ENCODE results near the gene SPATA13.
A peak's percentile ranks its signal among the peaks of the same experiment; 100 is the strongest.

SPATA13 gene

GRCh38 chr13:24282256-24282655 lies 121.7 kb downstream of the SPATA13 start:
- H2BK5ac ChIP-seq (ENCODE audit: low read depth, low read length, poor library complexity), result no peak overlapping the region

GRCh38 chr13:24284889-24285565 lies 124.5 kb downstream of the SPATA13 start:
- Histone ChIP-seq H3K4me2 (ENCODE audit: low read length) (no peak overlapping the region), H3K9ac (ENCODE audit: low read length) (no peak overlapping the region), H3K14ac (ENCODE audit: low read length) (no peak overlapping the region), H3K27me3 (ENCODE audit: insufficient read depth, low read length) (no peaks in the 10 kb centered on the region), H4K12ac (ENCODE audit: low read depth, low read length) (no peak overlapping the region), H2BK12ac (ENCODE audit: low read length) (no peak overlapping the region), H3K79me2 (ENCODE audit: control insufficient read depth, insufficient read depth, low read length, poor library complexity) (no peaks in the 10 kb centered on the region), H4K8ac (ENCODE audit: low read depth, low read length) (no peak overlapping the region), H2AFZ (ENCODE audit: insufficient read depth, low read length, poor library complexity) (no peak overlapping the region), H4K91ac (ENCODE audit: low read depth, low read length) (no peak overlapping the region), H3K36me3 (ENCODE audit: control insufficient read depth in 1 of 2, insufficient read depth in 2 of 2, low read length in 2 of 2) (no peaks in the 10 kb centered on the region), H2AK5ac (ENCODE audit: low read length) (no peak overlapping the region), H2BK120ac (ENCODE audit: insufficient read depth, low read length, poor library complexity) (no peak overlapping the region), H3K4ac (ENCODE audit: low read depth, low read length) (no peak overlapping the region), H3K79me1 (ENCODE audit: low read length) (no peaks in the 10 kb centered on the region), H3K18ac (ENCODE audit: low read length) (no peak overlapping the region), H3K27ac (ENCODE audit: low read depth, low read length) (no peak overlapping the region), H3K4me1 (ENCODE audit: control insufficient read depth in 1 of 2, insufficient read depth in 2 of 2, low read length in 2 of 2) (no peaks in the 10 kb centered on the region), H3K4me3 (ENCODE audit: low read depth, low read length) (no peak overlapping the region), H3K23ac (ENCODE audit: low read length) (no peak overlapping the region), H2BK5ac (ENCODE audit: low read depth, low read length, poor library complexity) (no peak overlapping the region), H3K9me3 (ENCODE audit: insufficient read depth, low read depth, low read length) (peaks cover 4% of the 10 kb centered on the region)
- no CpG with 5 or more reads among the region's 10 CpGs for WGBS (ENCODE audit: extremely low coverage, insufficient coverage, insufficient read length)
- peak in 1 of 2 donors; percentile 55 for DNase-seq

More at GRCh38 chr13:24282256-24282655, 121.7 kb downstream of the SPATA13 start:
- H3K4me2 ChIP-seq (ENCODE audit: low read length), result no peak overlapping the region
- no peak overlapping the region for H2BK120ac ChIP-seq (ENCODE audit: insufficient read depth, low read length, poor library complexity)
- H3K23ac ChIP-seq (ENCODE audit: low read length), result no peak overlapping the region
- no peak overlapping the region for H2AFZ ChIP-seq (ENCODE audit: insufficient read depth, low read length, poor library complexity)
- H3K9me3 ChIP-seq (ENCODE audit: insufficient read depth, low read depth, low read length), result peaks cover 4% of the 10 kb centered on the region
- no peaks in the 10 kb centered on the region for H3K27me3 ChIP-seq (ENCODE audit: insufficient read depth, low read length)
- no peak overlapping the region for H3K4me3 ChIP-seq (ENCODE audit: low read depth, low read length)
- H3K9ac ChIP-seq (ENCODE audit: low read length), result no peak overlapping the region
- H3K4me1 ChIP-seq (ENCODE audit: control insufficient read depth in 1 of 2, insufficient read depth in 2 of 2, low read length in 2 of 2), result no peaks in the 10 kb centered on the region
- no peak overlapping the region for H4K8ac ChIP-seq (ENCODE audit: low read depth, low read length)
- no peak overlapping the region for H3K27ac ChIP-seq (ENCODE audit: low read depth, low read length)
- H3K79me2 ChIP-seq (ENCODE audit: control insufficient read depth, insufficient read depth, low read length, poor library complexity), result no peaks in the 10 kb centered on the region
- no peak overlapping the region for H4K12ac ChIP-seq (ENCODE audit: low read depth, low read length)
- H3K4ac ChIP-seq (ENCODE audit: low read depth, low read length), result no peak overlapping the region
- no peak overlapping the region for H3K14ac ChIP-seq (ENCODE audit: low read length)
- H4K91ac ChIP-seq (ENCODE audit: low read depth, low read length), result no peak overlapping the region
- no peak overlapping the region for H3K18ac ChIP-seq (ENCODE audit: low read length)
- H3K36me3 ChIP-seq (ENCODE audit: control insufficient read depth in 1 of 2, insufficient read depth in 2 of 2, low read length in 2 of 2), result no peaks in the 10 kb centered on the region
- no peak for DNase-seq
- H3K79me1 ChIP-seq (ENCODE audit: low read length), result no peaks in the 10 kb centered on the region
- WGBS (ENCODE audit: extremely low coverage, insufficient coverage, insufficient read length), result no CpG with 5 or more reads among the region's 4 CpGs
- no peak overlapping the region for H2BK12ac ChIP-seq (ENCODE audit: low read length)
- no peak overlapping the region for H2AK5ac ChIP-seq (ENCODE audit: low read length)

GRCh38 chr13:24286624-24287023 lies 126.1 kb downstream of the SPATA13 start:
- H3K9me3 ChIP-seq (ENCODE audit: insufficient read depth, low read depth, low read length), result peaks cover 1% of the 10 kb centered on the region
- no peaks in the 10 kb centered on the region for H3K36me3 ChIP-seq (ENCODE audit: control insufficient read depth in 1 of 2, insufficient read depth in 2 of 2, low read length in 2 of 2)
- H3K4me3 ChIP-seq (ENCODE audit: low read depth, low read length), result no peak overlapping the region
- no peak overlapping the region for H3K23ac ChIP-seq (ENCODE audit: low read length)
- no peak overlapping the region for H3K4ac ChIP-seq (ENCODE audit: low read depth, low read length)
- H2AFZ ChIP-seq (ENCODE audit: insufficient read depth, low read length, poor library complexity), result no peak overlapping the region
- H3K14ac ChIP-seq (ENCODE audit: low read length), result no peak overlapping the region
- no peaks in the 10 kb centered on the region for H3K79me1 ChIP-seq (ENCODE audit: low read length)
- H3K27ac ChIP-seq (ENCODE audit: low read depth, low read length), result no peak overlapping the region
- H3K4me2 ChIP-seq (ENCODE audit: low read length), result no peak overlapping the region
- no CpG with 5 or more reads among the region's 11 CpGs for WGBS (ENCODE audit: extremely low coverage, insufficient coverage, insufficient read length)
- H3K18ac ChIP-seq (ENCODE audit: low read length), result no peak overlapping the region
- H3K79me2 ChIP-seq (ENCODE audit: control insufficient read depth, insufficient read depth, low read length, poor library complexity), result no peaks in the 10 kb centered on the region
- no peak overlapping the region for H4K12ac ChIP-seq (ENCODE audit: low read depth, low read length)
- H2AK5ac ChIP-seq (ENCODE audit: low read length), result no peak overlapping the region
- no peak overlapping the region for H3K9ac ChIP-seq (ENCODE audit: low read length)
- no peaks in the 10 kb centered on the region for H3K4me1 ChIP-seq (ENCODE audit: control insufficient read depth in 1 of 2, insufficient read depth in 2 of 2, low read length in 2 of 2)
- H4K8ac ChIP-seq (ENCODE audit: low read depth, low read length), result no peak overlapping the region
- no peak overlapping the region for H2BK12ac ChIP-seq (ENCODE audit: low read length)
- H3K27me3 ChIP-seq (ENCODE audit: insufficient read depth, low read length), result no peaks in the 10 kb centered on the region
- no peak overlapping the region for H2BK5ac ChIP-seq (ENCODE audit: low read depth, low read length, poor library complexity)
- no peak overlapping the region for H2BK120ac ChIP-seq (ENCODE audit: insufficient read depth, low read length, poor library complexity)
- H4K91ac ChIP-seq (ENCODE audit: low read depth, low read length), result no peak overlapping the region
- no peak for DNase-seq

- no CpG with 5 or more reads among the region's 8 CpGs for WGBS (ENCODE audit: extremely low coverage, insufficient coverage, insufficient read length)
- no peaks in the 10 kb centered on the region for H3K79me1 ChIP-seq (ENCODE audit: low read length)
- no peaks in the 10 kb centered on the region for H3K4me1 ChIP-seq (ENCODE audit: control insufficient read depth in 1 of 2, insufficient read depth in 2 of 2, low read length in 2 of 2)
- no peak overlapping the region for H4K8ac ChIP-seq (ENCODE audit: low read depth, low read length)
- H2BK5ac ChIP-seq (ENCODE audit: low read depth, low read length, poor library complexity), result no peak overlapping the region
- H3K4me2 ChIP-seq (ENCODE audit: low read length), result no peak overlapping the region
- no peak for DNase-seq
- no peak overlapping the region for H2AK5ac ChIP-seq (ENCODE audit: low read length)
- H3K9ac ChIP-seq (ENCODE audit: low read length), result no peak overlapping the region
- no peak overlapping the region for H3K18ac ChIP-seq (ENCODE audit: low read length)
- H3K36me3 ChIP-seq (ENCODE audit: control insufficient read depth in 1 of 2, insufficient read depth in 2 of 2, low read length in 2 of 2), result no peaks in the 10 kb centered on the region
- H2AFZ ChIP-seq (ENCODE audit: insufficient read depth, low read length, poor library complexity), result no peak overlapping the region
- H3K27ac ChIP-seq (ENCODE audit: low read depth, low read length), result no peak overlapping the region
- no peak overlapping the region for H3K23ac ChIP-seq (ENCODE audit: low read length)
- H3K27me3 ChIP-seq (ENCODE audit: insufficient read depth, low read length), result no peaks in the 10 kb centered on the region
- no peak overlapping the region for H4K12ac ChIP-seq (ENCODE audit: low read depth, low read length)
- no peak overlapping the region for H3K14ac ChIP-seq (ENCODE audit: low read length)
- peaks cover 1% of the 10 kb centered on the region for H3K9me3 ChIP-seq (ENCODE audit: insufficient read depth, low read depth, low read length)
- no peak overlapping the region for H2BK12ac ChIP-seq (ENCODE audit: low read length)
- no peak overlapping the region for H3K4me3 ChIP-seq (ENCODE audit: low read depth, low read length)
- H2BK120ac ChIP-seq (ENCODE audit: insufficient read depth, low read length, poor library complexity), result no peak overlapping the region
- no peaks in the 10 kb centered on the region for H3K79me2 ChIP-seq (ENCODE audit: control insufficient read depth, insufficient read depth, low read length, poor library complexity)
- H3K4ac ChIP-seq (ENCODE audit: low read depth, low read length), result no peak overlapping the region
- no peak overlapping the region for H4K91ac ChIP-seq (ENCODE audit: low read depth, low read length)
Observed at GRCh38 chr13:24287748-24288287, 127.3 kb downstream of the SPATA13 start.

Data from trophoblast cell (in vitro differentiated cells and primary cell).